Subcutaneous adipose tissue (tissue), 4 donors: Measurements from ENCODE around the gene CALM1. TPM values are rescaled to one million over a fixed set of nuclear protein-coding genes. Genes with fewer than 3 reads are reported as not detected.

Source experiments
- CTCF ChIP-seq: fragments of 450-650 bp; IDR thresholded peaks from one replicate; pipeline ENCODE4 v1.5.1; 2016; ENCODE audit warnings: low read depth, mild to moderate bottlenecking, control low read depth, antibody characterized with exemption, moderate library complexity
- total RNA-seq, 4 donors: library from RNA; depleted of rRNA; stranded (reverse); fragments of >200 nt; gene quantifications; one replicate each; pipeline ENCODE4 v1.1.0, GENCODE V29; 2016

CALM1 gene
- total RNA-seq, 4 donors from 2014 or later: 224 to 493 (median 260) TPM

GRCh38 chr14:90378249-90378648 is 18.6 kb upstream of the CALM1 start:
- no peak for TF ChIP-seq CTCF

GRCh38 chr14:90379106-90379505 is 17.7 kb upstream of the CALM1 start:
- TF ChIP-seq CTCF: no peak

- no peak for TF ChIP-seq CTCF
Observed at GRCh38 chr14:90381011-90381786, 15.6 kb upstream of the CALM1 start.

GRCh38 chr14:90381999-90382451 is 14.8 kb upstream of the CALM1 start:
- no peak for TF ChIP-seq CTCF

- no peak for TF ChIP-seq CTCF
Observed at GRCh38 chr14:90382491-90383125, 14.2 kb upstream of the CALM1 start.

GRCh38 chr14:90383126-90383730 is 13.6 kb upstream of the CALM1 start:
- no peak for TF ChIP-seq CTCF
